GM12873 (cell line): ENCODE measurements around the gene ZNF487.

Experiments
- CTCF ChIP-seq: IDR thresholded peaks from 2 replicates; pipeline ENCODE4 v1.5.1; 2012; ENCODE audit warnings: low read depth, mild to moderate bottlenecking, moderate library complexity, low read length, control low read depth; ENCODE audit not compliant: insufficient read depth; ENCODE audit errors: missing control alignments

ZNF487 gene

DNA sequence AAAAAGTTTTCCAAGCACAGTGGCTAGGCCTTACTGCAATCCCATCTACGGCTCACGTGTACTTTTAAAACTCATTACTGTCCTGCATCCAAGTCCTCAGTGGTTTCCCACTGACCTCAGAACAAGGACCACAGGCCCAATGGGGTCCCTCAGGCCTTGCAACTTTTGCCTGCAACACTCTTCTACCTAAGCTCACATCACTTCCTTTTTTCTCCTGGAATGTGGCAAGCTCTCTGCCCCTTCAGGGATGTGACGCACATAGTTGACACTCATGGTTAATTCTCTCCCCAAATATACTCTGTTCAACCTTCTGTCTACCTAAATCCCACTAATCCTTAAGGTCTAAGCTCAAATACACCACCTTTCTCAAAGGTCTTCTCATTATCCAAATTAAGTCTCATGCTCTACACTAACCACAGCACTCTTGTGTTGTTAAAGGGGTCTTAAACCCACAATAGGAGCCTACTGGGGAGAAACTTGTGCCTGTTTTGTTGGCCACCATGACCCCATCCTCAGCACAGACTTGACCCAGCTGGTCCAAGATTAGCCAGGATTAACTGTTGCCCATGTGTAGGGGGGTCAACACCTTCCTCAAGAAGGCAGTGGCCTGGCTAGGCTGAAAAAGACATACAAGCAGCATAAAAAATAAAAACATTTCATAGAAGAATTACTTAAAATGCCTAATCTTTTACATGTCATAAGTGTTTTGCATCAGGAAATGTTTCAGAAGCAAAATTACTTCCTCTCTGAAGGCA is 43.1 kb upstream of the ZNF487 start:
- TF ChIP-seq CTCF = no peak

GRCh38 chr10:43394868-43395267 is 42.0 kb upstream of the ZNF487 start:
- no peak for TF ChIP-seq CTCF

GRCh38 chr10:43395571-43396060 is 41.3 kb upstream of the ZNF487 start:
- TF ChIP-seq CTCF = no peak

GRCh38 chr10:43396061-43396927 is 40.6 kb upstream of the ZNF487 start:
- no peak for TF ChIP-seq CTCF

- TF ChIP-seq CTCF = no peak
Observed at GRCh38 chr10:43396928-43397624, 39.8 kb upstream of the ZNF487 start.

GRCh38 chr10:43398939-43399319 is 38.0 kb upstream of the ZNF487 start:
- TF ChIP-seq CTCF = no peak
